ENCODE data around the gene ZFAND3.

The ZFAND3 gene

DNA sequence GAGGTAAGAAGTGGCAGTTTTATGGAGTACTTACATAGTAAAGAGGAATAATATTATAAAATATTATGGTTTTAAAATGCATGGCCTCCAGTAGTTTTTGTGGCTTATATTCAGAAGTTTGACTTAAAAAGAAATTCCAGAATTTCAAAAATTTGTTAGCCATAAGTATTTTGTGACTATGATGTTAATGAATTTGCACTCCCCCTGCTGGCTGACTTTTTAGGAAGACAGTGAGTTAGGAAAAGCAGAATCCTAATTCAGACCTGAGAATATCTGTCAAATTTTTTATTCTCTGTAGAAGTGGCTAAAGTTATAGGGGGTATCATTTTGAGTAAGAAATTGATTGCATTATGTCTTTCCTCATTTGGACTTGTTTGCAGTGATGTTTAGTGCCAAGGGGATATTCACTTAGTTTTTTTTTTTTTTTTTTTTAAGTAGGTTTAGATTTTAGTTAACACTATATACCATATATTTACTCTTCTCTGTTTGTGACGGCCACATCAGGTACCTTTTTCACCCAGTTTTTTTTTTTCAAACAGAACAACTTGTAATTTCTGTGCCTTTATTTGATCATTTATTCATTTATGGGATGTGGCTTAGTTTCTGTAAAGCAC is 40.8 kb downstream of the ZFAND3 start:
- TF ChIP-seq, protein P1, sequence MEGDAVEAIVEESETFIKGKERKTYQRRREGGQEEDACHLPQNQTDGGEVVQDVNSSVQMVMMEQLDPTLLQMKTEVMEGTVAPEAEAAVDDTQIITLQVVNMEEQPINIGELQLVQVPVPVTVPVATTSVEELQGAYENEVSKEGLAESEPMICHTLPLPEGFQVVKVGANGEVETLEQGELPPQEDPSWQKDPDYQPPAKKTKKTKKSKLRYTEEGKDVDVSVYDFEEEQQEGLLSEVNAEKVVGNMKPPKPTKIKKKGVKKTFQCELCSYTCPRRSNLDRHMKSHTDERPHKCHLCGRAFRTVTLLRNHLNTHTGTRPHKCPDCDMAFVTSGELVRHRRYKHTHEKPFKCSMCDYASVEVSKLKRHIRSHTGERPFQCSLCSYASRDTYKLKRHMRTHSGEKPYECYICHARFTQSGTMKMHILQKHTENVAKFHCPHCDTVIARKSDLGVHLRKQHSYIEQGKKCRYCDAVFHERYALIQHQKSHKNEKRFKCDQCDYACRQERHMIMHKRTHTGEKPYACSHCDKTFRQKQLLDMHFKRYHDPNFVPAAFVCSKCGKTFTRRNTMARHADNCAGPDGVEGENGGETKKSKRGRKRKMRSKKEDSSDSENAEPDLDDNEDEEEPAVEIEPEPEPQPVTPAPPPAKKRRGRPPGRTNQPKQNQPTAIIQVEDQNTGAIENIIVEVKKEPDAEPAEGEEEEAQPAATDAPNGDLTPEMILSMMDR (conservative IDR thresholded peaks at IDR 0.05; ENCODE audit: control insufficient read depth, insufficient read depth, low read depth, low read length) = peak; percentile 76
- peak; percentile 62 for DNase-seq (ENCODE audit: low read depth)
- no peak overlapping the region for H3K4me3 ChIP-seq (ENCODE audit: control insufficient read depth, low read depth, low read length)

DNA sequence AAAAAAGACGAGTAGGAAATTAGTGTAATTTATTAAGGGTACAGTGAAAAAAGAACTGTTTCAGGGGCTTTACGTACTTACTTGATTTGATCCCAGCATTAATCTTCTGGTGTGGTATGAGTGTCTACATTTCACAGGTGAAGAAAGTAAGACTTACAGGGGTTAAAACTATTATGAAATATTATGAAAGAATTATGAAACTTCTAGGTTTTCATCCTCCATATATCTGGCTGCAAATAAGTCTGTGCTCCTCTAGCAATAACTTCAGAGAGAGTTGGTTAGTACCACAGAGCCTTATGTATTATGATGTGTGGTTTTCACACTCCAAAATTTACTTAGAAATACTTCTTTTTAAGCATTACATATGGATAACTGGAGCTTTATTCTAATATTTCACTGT is 41.9 kb downstream of the ZFAND3 start:
- TF ChIP-seq, protein P1 (conservative IDR thresholded peaks at IDR 0.05; ENCODE audit: control insufficient read depth, insufficient read depth, low read depth, low read length) = no peak
- no peak overlapping the region for H3K4me3 ChIP-seq (ENCODE audit: control insufficient read depth, low read depth, low read length)
- no peak for DNase-seq (ENCODE audit: low read depth)

DNA sequence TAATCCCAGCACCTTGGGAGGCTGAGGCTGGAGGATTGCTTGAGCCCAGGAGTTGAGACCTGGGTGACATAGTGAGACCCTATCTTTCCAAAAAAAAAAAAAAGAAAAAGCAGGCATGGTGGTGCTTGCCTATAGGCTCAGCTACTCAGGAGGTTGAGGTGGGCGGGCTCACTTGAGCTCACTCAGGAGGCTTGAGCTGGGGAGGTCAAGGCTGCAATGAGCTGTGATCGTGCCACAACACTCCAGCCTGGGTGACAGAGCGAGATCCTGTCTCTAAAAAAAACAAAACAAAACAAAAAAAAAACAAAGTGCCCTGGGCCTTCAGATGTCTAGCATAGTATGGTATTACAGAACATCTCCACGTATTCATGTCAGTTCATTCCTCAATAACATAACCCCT is 42.9 kb downstream of the ZFAND3 start:
- no peak for DNase-seq (ENCODE audit: low read depth)
- H3K4me3 ChIP-seq (ENCODE audit: control insufficient read depth, low read depth, low read length) = no peak overlapping the region
- TF ChIP-seq, protein P1 (conservative IDR thresholded peaks at IDR 0.05; ENCODE audit: control insufficient read depth, insufficient read depth, low read depth, low read length) = no peak

DNA sequence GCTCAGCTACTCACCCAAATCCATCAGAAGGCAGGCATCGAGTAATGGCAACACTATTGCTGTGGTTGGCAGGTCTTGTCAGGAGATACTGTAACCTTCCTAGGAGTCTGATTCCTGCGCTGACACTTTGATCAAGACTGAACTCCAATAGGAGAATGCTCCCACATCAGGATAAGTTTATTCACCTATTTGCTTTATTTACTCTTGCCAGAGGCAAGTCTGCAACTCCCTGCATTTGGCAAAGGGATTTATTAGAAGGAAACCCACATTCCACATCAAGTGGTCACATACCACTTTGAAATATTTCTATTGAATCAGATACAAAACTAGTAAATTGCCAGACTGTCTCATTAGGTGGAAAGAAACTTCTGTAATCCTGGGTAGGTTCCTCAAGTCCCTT is 43.5 kb downstream of the ZFAND3 start:
- TF ChIP-seq, protein P1 (conservative IDR thresholded peaks at IDR 0.05; ENCODE audit: control insufficient read depth, insufficient read depth, low read depth, low read length) = no peak
- H3K4me3 ChIP-seq (ENCODE audit: control insufficient read depth, low read depth, low read length) = no peak overlapping the region
- DNase-seq (ENCODE audit: low read depth) = peak; percentile 26

DNA sequence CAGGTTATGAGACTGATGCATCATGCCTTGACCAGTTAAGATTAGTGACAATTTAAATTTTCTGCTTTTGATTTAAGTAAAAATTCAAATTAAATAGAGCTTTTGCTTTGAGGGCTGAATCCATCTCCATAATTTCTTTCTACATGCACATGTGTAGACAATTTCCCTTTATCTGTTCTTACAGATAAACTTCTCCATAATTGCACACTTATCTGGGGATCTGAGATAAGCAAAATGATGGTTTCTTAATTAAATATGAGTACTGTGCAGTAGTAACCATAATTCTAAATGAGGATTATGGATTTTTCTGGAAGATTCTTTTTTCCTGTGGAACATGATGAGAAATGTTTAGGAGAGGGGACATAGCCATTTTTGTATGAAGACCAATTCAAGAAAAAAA is 44.7 kb downstream of the ZFAND3 start:
- no peak overlapping the region for H3K4me3 ChIP-seq (ENCODE audit: control insufficient read depth, low read depth, low read length)
- no peak for DNase-seq (ENCODE audit: low read depth)
- TF ChIP-seq, protein P1 (conservative IDR thresholded peaks at IDR 0.05; ENCODE audit: control insufficient read depth, insufficient read depth, low read depth, low read length) = no peak

DNA sequence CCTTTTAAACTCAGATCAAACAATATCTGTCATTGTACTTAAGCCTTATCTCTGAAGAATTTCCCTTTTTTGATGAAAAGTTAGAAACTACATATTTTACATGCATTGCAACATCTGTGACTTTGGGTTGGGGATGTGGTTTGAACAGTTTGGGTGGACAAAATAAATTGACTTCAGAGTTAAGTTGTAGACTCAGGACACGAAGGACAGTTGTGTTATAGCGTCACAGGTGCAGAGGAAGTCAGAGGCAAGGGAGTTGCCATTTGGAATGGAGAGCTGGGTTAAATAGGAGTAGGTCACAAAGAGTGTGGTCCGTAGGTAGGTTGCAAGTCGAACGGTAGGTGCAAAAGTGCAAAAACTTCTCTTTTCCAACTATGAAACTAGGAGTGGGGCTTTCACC is 46.0 kb downstream of the ZFAND3 start:
- H3K4me3 ChIP-seq (ENCODE audit: control insufficient read depth, low read depth, low read length) = no peak overlapping the region
- TF ChIP-seq, protein P1 (conservative IDR thresholded peaks at IDR 0.05; ENCODE audit: control insufficient read depth, insufficient read depth, low read depth, low read length) = no peak
- DNase-seq (ENCODE audit: low read depth) = no peak
